Measurements from ENCODE around the gene ANAPC1.
"Not testable (repeated sequence)": the region's sequence is repeated elsewhere in the genome, so short reads cannot be mapped to it uniquely, and the experiment has no call there.

Gene ANAPC1

GRCh38 chr2:111883661-111884591 lies at the start of gene ANAPC1:
Gene ANAPC1 (minus strand): TSS chr2:111884193. CDS start chr2:111880825, 3,368 bp downstream.
- DNase-seq (ENCODE audit: low read depth, low spot score): peak; percentile 49

GRCh38 chr2:111932841-111933291 lies 48.9 kb upstream of the ANAPC1 start:
- DNase-seq (ENCODE audit: low read depth, low spot score): no peak

GRCh38 chr2:111930875-111931274 lies 46.9 kb upstream of the ANAPC1 start:
- DNase-seq (ENCODE audit: low read depth, low spot score): no peak

- DNase-seq (ENCODE audit: low read depth, low spot score): no peak
Observed at GRCh38 chr2:111930409-111930808, 46.4 kb upstream of the ANAPC1 start.

GRCh38 chr2:111927723-111928122 lies 43.7 kb upstream of the ANAPC1 start:
- DNase-seq (ENCODE audit: low read depth, low spot score): no peak

DNA sequence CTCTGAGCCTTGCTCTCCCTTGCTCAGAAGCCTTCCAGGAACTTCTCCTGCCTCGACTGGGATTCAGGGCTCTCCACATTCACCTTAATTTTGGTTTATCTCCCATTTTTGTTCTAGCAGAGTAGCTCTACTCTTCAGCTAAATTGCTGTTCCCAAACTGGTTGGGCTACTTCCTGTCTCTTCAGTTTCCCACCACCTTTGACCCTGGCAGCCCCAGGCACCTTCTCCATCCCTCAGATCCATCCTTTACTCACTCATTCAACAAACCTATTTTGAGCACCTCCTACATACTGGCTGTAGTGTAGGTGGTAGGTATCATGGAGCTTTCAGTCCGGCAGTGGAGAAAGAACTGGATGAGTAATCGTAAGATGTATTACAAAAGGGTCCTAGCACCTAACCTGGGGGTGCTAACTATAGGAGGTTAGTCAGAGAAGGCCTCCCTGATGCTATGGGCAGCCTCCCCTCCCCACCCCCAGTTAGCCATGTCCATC lies 40.7 kb upstream of the ANAPC1 start:
- no peak for DNase-seq (ENCODE audit: low read depth, low spot score)

DNA sequence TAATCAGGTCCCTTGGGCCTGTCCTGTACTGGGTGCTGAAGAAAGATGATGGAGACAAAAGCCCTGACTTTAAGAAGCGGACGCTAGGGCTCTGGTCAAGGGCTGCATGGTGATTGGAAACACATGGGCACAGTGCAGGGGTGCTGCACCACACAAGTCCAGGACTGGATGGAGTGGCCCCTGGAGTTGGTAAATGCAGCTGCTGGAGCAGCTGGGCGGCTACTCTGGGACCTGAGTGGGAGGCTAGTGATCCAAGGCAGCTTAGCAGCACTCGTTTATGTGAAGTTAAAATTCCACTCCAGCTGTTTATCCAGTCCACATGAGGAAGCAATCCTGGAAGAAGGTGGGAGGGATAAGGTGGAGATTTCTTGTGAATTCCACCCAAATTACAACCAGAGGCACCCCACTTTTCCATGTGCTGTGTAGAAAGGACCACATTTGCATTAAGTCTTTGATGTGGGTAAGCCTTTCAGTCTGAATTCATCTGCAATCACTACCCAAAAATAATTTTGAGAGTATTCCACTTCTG lies 39.3 kb upstream of the ANAPC1 start:
- no peak for DNase-seq (ENCODE audit: low read depth, low spot score)

- DNase-seq (ENCODE audit: low read depth, low spot score): no peak
Observed at GRCh38 chr2:111919794-111920608, 36.0 kb upstream of the ANAPC1 start.

GRCh38 chr2:111919365-111919764 lies 35.4 kb upstream of the ANAPC1 start:
- DNase-seq (ENCODE audit: low read depth, low spot score): no peak

GRCh38 chr2:111918383-111918806 lies 34.4 kb upstream of the ANAPC1 start:
- peak; percentile 84 for DNase-seq (ENCODE audit: low read depth, low spot score)

GRCh38 chr2:111917106-111917505 lies 33.1 kb upstream of the ANAPC1 start:
- DNase-seq (ENCODE audit: low read depth, low spot score): no peak

DNA sequence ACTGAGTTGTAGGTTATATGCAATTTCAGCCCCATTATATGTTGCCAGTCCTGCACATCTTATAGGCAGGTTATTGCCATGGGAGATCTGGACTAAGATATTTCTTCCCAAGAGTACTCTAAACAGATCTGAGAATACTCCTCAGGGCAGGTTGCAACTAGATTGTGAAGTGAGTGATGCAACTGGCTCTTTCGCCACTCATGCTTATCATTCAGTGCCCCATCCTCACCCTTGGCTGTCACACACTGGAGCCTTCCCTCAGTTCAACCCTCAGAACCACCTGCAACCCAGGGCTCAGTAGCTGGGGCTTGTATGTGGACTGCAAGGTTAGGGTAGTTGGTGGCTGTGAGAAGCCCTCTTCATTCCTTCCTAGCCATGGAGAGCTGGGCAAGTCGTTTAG lies 28.6 kb upstream of the ANAPC1 start:
- no peak for DNase-seq (ENCODE audit: low read depth, low spot score)

- not testable (repeated sequence) for DNase-seq (ENCODE audit: low read depth, low spot score)
Observed at GRCh38 chr2:111911295-111911977, 27.4 kb upstream of the ANAPC1 start.

DNA sequence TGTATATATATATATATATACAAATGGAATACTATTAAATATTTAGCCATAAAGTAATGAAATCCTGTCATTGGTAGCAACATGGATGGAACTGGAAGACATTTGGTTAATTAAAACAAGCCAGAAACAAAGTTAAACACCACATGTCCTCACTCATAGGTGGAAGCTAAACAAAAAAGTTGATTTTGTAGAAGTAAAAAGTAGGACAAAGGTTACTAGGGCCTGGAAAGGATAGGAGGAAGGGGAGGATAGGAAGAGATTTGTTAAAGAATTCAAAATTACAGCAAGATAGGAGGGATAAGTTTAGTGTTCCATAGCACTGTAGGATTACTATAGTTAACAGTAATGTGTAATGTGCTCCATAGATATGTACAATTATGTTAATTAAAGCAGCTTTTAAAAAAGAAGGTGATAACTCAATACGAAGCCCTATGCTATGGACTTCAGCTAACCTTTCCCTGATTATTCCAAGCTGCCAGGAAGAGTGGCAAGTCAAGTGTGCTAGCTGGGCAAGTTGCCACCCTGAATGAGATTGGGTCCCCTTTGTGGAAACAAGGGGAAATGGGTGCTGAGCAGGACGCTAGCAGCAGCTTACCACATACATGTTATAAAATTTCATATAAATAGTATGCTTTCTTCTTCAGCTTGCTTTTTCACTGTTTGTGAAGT lies 26.8 kb upstream of the ANAPC1 start:
- DNase-seq (ENCODE audit: low read depth, low spot score): no peak

- DNase-seq (ENCODE audit: low read depth, low spot score): not testable (repeated sequence)
Observed at GRCh38 chr2:111909997-111910396, 26.0 kb upstream of the ANAPC1 start.

DNA sequence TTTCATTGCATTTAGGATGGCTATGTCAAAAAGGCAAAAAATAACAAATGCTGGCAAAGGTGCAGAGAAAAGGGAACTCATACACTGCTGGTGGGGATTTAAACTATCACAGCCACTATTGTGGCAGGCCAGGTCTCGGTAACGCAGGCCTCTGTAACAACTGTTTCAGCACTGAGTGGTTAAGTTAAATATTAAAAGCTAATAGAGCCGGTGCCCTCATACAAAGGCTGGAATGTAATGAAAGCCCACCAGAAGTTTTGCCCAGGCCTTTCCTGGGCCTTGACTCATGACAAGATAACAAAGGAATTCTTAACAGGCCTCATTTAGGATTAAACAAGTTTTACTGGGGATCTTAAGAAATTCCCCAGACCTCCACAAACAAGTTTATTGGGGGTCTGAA lies 25.1 kb upstream of the ANAPC1 start:
- no peak for DNase-seq (ENCODE audit: low read depth, low spot score)

DNA sequence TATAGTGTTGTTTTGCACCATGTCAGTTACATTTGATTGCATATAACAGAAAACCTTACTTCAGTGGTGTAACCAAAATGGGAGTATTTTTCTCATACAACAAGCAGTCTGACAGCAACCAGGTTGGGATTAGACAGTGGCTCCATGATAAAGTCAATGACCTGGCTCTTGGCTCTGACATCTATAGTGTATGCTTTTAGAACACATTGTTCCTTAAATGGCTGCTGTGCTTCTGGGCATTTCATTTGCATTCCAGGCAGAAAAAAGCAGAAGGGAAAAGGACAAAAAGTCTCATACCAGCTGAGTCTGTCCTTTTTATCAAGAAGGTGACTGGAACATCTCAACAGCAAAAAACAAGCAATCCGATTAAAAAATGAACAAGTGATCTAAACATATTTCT lies 24.6 kb upstream of the ANAPC1 start:
- no peak for DNase-seq (ENCODE audit: low read depth, low spot score)

DNA sequence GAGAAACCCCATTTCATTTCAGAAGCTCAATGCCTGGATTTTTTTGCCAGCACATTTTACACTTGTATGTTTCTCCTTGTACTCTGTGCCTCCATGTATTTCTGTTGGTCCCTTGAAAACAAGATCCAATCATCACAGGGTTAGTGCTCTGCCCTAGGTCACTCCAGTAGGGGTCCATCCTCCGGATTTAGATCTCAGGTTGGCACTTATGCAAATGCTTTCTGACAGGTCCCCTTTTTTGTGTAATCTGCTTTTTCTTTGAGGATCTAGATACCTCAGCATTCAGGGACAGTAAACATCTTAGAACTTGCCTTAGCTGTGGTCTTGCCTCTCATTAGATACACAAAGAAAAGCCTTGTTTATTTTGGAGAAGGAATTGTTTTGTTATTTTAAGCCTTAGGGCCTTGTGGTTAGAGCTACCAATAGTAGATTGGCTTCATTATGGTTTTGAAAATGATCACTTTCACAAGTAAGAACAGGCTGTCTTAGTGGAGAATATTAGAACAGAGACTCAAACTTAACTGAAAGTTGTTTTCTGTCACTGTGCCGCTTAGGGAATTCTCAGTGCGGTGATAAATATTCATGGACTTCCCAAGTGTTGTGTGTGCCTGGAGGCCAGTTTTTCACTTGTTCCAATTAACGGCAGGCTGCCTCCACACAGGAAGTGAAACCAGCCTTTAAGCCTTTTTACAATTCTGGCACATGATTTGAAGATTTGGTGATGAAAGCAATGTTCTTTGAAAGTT lies 22.2 kb upstream of the ANAPC1 start:
- no peak for DNase-seq (ENCODE audit: low read depth, low spot score)

DNA sequence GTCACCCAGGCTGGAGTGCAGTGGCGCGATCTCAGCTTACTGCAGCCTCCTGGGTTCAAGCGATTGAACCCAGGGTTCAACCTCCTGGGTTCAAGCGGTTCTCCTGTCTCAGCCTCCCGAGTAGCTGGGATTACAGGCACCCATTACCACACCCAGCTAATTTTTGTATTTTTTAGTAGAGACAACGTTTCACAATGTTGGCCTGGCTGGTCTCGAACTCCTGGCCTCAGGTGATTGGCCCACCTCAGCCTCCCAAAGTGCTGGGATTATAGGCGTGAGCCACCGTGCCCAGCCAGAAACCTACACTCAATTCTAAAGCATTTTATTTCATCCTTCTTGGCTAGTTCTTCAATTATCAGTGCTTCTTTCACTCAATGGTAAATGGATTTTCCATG lies 21.5 kb upstream of the ANAPC1 start:
- not testable (repeated sequence) for DNase-seq (ENCODE audit: low read depth, low spot score)
